MM.1S (cell line): ENCODE data around the gene SULF2.

Source experiments
- DNase-seq: peaks from one replicate; pipeline ENCODE4 v3.0.0-alpha.2; 2015
- H2AFZ ChIP-seq: fragments of 300-600 bp; sonication (generic); 2 replicates; pipeline ENCODE4 v1.6.0; 2016; ENCODE audit warnings: antibody characterized with exemption, low read length
- H3F3A ChIP-seq: fragments of 300-600 bp; sonication (generic); 2 replicates; pipeline ENCODE4 v1.6.1; 2016; ENCODE audit warnings: mild to moderate bottlenecking, antibody characterized with exemption, low read length, moderate library complexity, mixed read lengths; ENCODE audit not compliant: insufficient read depth
- H3K27ac ChIP-seq: fragments of 300-600 bp; sonication (generic); 2 replicates; pipeline ENCODE4 v1.5.1; 2016; ENCODE audit warnings: mild to moderate bottlenecking, low read length
- H3K27me3 ChIP-seq: fragments of 300-600 bp; sonication (generic); replicated peaks from 2 replicates; pipeline ENCODE4 v1.6.0; 2016; ENCODE audit warnings: low read length; ENCODE audit not compliant: insufficient read depth
- H3K36me3 ChIP-seq: fragments of 300-600 bp; sonication (generic); replicated peaks from 2 replicates; pipeline ENCODE4 v1.6.1; 2016; ENCODE audit warnings: mild to moderate bottlenecking, low read length, mixed read lengths; ENCODE audit not compliant: insufficient read depth
- H3K4me1 ChIP-seq: fragments of 300-600 bp; sonication (generic); 2 replicates; pipeline ENCODE4 v1.6.1; 2016; ENCODE audit warnings: low read length, mixed read lengths
- H3K4me2 ChIP-seq: fragments of 300-600 bp; sonication (generic); 2 replicates; pipeline ENCODE4 v1.6.0; 2016; ENCODE audit warnings: low read depth, low read length
- H3K4me3 ChIP-seq: fragments of 300-600 bp; sonication (generic); 2 replicates; pipeline ENCODE4 v1.5.1; 2016; ENCODE audit warnings: low read length, mixed read lengths
- H3K79me2 ChIP-seq: fragments of 300-600 bp; sonication (generic); 2 replicates; pipeline ENCODE4 v1.6.1; 2016; ENCODE audit warnings: mixed run types, low read length, mixed read lengths
- H3K9ac ChIP-seq: fragments of 300-600 bp; sonication (generic); 2 replicates; pipeline ENCODE4 v1.6.1; 2016; ENCODE audit warnings: low read length, mixed read lengths
- H3K9me2 ChIP-seq: fragments of 300-600 bp; sonication (generic); replicated peaks from 2 replicates; pipeline ENCODE4 v1.6.1; 2016; ENCODE audit warnings: mild to moderate bottlenecking, low read length, mixed read lengths; ENCODE audit not compliant: insufficient read depth
- H3K9me3 ChIP-seq: fragments of 300-600 bp; sonication (generic); replicated peaks from 2 replicates; pipeline ENCODE4 v1.6.1; 2016; ENCODE audit warnings: mild to moderate bottlenecking, low read length, mixed read lengths; ENCODE audit not compliant: insufficient read depth
- H4K20me1 ChIP-seq: fragments of 300-600 bp; sonication (generic); 2 replicates; pipeline ENCODE4 v1.6.1; 2016; ENCODE audit warnings: mild to moderate bottlenecking, low read length, moderate library complexity, mixed read lengths; ENCODE audit not compliant: insufficient read depth
- EZH2 ChIP-seq: fragments of 300-600 bp; sonication (generic); optimal IDR thresholded peaks from 2 replicates; pipeline ENCODE3; 2017; ENCODE audit warnings: low read depth, mild to moderate bottlenecking, antibody characterized with exemption, low read length, mixed read lengths
- EZH2phosphoT487 ChIP-seq: fragments of 300-600 bp; sonication (generic); IDR thresholded peaks from 2 replicates; pipeline ENCODE4 v1.6.1; 2018; ENCODE audit warnings: antibody characterized with exemption, low read length
- TF ChIP-seq, protein P1 (sequence below): fragments of 300-600 bp; sonication (generic); IDR thresholded peaks from 2 replicates; pipeline ENCODE4 v1.5.1; 2016; ENCODE audit warnings: antibody characterized with exemption, low read length, mixed read lengths

SULF2 gene

DNA sequence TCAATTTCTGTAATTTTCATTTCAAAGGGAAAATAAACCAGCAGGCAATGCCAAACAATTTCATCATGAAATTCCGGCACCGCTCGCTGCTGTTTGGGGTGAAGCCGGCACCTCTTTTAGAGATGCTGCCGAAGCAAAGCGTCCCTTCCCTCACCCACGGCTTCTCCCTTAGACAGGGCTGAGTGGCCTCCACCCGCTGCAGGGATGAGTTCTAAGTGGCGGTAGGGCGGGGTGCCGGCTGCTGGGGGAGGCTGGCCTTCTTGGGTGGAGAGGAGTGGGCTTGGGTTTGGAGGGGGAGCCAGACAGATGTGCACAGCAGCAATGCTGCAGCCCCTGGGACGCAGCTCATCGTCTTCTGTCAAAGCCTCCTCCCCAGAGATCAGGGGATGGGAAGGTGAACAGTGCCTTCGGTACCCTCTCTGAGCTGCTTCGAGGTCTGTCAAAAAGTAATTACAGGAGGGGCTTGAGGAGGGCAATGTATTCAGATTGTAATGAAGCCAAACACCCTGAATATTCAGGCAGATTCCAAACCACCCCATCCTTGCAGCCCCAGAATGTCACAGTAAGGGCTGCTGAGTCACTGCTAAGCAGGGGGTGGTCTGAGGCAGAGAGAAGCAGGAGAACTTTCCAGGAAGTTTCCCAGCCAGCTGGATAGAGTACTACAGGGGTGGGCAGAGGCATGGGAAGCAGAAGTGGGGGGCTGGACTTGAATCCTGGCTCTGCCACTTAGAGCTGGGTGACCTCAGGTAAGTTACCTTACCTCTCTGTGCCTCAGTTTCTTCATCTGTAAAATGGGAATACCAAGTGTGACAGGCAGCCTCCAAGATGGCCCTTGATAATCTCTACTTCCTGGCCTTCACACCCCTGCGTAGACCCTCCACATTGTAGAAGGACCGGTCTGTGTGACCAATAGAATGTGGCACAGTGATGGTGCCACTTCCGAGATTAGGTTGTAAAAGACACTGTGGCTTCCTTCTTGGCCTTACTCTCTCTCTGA is 96.6 kb downstream of the SULF2 start:
- H3K9me2 ChIP-seq: no peaks in the 10 kb centered on the region
- no peak overlapping the region for H2AFZ ChIP-seq
- H3K79me2 ChIP-seq: peaks cover 26% of the 10 kb centered on the region
- no peaks in the 10 kb centered on the region for H3K4me1 ChIP-seq
- no peak overlapping the region for H3K4me2 ChIP-seq
- H3K4me3 ChIP-seq: no peak overlapping the region
- DNase-seq: no peak
- 0 out of 2 replicates have a peak, but pooled peaks cover 2% of the 10 kb centered on the region for H4K20me1 ChIP-seq
- TF ChIP-seq, protein P1, sequence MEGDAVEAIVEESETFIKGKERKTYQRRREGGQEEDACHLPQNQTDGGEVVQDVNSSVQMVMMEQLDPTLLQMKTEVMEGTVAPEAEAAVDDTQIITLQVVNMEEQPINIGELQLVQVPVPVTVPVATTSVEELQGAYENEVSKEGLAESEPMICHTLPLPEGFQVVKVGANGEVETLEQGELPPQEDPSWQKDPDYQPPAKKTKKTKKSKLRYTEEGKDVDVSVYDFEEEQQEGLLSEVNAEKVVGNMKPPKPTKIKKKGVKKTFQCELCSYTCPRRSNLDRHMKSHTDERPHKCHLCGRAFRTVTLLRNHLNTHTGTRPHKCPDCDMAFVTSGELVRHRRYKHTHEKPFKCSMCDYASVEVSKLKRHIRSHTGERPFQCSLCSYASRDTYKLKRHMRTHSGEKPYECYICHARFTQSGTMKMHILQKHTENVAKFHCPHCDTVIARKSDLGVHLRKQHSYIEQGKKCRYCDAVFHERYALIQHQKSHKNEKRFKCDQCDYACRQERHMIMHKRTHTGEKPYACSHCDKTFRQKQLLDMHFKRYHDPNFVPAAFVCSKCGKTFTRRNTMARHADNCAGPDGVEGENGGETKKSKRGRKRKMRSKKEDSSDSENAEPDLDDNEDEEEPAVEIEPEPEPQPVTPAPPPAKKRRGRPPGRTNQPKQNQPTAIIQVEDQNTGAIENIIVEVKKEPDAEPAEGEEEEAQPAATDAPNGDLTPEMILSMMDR: no peak
- TF ChIP-seq EZH2 (no peak), EZH2phosphoT487 (no peak)
- H3K27ac ChIP-seq: no peak overlapping the region
- H3F3A ChIP-seq: no peaks in the 10 kb centered on the region
- no peaks in the 10 kb centered on the region for H3K27me3 ChIP-seq
- no peaks in the 10 kb centered on the region for H3K9me3 ChIP-seq
- peaks cover 3% of the 10 kb centered on the region; the same call in 1 of the 2 replicates for H3K36me3 ChIP-seq
- H3K9ac ChIP-seq: no peak overlapping the region

DNA sequence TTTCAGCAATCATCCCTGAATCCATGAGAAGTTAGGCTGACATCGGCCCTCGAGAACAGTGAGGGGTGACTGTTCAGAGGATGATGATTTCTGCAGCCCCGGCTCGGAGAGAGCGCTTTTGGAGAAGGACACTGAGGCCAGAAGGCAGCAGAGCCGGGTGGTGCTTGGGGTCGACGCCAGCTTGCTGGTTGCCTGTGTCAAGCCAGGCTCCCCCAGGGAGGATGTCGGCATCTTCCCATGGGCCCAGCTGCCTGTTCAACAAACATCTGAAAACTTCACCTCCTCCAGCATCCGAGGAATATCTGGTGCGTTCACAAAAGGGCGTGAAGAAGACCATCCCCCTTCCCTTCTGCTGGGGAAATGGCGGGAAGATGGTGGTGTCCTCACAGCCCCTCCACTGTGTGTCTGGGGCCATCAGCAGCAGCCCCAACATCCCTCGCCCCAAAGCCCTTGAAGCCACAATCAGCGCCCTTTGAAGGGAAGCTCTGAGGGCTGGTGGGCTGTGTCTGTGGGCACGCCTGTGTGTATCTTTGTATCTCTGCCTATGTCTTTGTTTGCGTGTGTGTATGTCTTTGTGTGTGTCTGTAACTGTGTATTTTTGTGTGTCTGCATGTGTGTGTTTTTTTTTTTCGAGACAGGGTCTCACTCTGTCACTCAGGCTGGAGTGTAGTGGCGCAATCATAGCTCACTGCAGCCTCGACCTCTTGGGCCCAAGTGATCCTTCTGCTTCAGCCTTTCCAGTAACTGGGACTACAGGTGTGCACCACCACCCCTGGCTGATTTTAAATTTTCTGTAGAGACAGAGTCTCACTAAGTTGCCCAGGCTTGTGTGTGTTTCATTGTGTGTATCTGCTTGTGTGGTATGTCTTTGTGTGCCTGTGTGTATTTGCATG is 97.9 kb downstream of the SULF2 start:
- TF ChIP-seq EZH2phosphoT487: no peak
- no peak for TF ChIP-seq EZH2
- TF ChIP-seq, protein P1: no peak
- no peak overlapping the region for H2AFZ ChIP-seq
- DNase-seq: no peak
- peaks cover 3% of the 10 kb centered on the region for H3K36me3 ChIP-seq
- H3K4me3 ChIP-seq: no peak overlapping the region
- H3K9me2 ChIP-seq: no peaks in the 10 kb centered on the region
- H3K27me3 ChIP-seq: no peaks in the 10 kb centered on the region
- H3K27ac ChIP-seq: no peak overlapping the region
- H3F3A ChIP-seq: no peaks in the 10 kb centered on the region
- no peak overlapping the region for H3K9ac ChIP-seq
- no peaks in the 10 kb centered on the region for H3K4me1 ChIP-seq
- H3K9me3 ChIP-seq: no peaks in the 10 kb centered on the region
- H4K20me1 ChIP-seq: no peaks in the 10 kb centered on the region
- H3K4me2 ChIP-seq: no peak overlapping the region
- H3K79me2 ChIP-seq: peaks cover 14% of the 10 kb centered on the region; the same call in 1 of the 2 replicates

DNA sequence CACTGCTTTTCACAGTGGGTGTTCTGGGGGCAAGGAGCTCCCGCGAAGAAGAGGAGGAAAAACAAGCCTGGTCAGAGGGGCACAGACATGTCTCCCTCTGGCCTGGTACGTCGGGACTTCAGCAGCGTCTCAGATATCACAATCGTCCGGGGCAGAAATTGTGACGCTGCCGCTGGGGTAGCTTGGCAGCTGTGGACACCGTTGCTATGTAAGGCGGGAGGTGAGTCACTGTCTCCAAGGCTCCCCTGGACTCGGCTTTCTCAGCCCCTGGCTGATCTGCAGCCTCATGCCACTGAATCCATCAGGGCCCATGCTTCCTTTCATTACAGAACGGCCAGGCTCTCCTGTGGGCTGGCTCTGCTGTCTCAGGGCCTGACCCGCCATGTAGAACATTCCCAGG is 98.7 kb downstream of the SULF2 start:
- no peak overlapping the region for H3K9ac ChIP-seq
- H3K36me3 ChIP-seq: peaks cover 3% of the 10 kb centered on the region
- H3K27ac ChIP-seq: no peak overlapping the region
- no peaks in the 10 kb centered on the region for H3K4me1 ChIP-seq
- H2AFZ ChIP-seq: no peak overlapping the region
- H3K27me3 ChIP-seq: no peaks in the 10 kb centered on the region
- no peaks in the 10 kb centered on the region for H3K9me3 ChIP-seq
- H3K4me3 ChIP-seq: no peak overlapping the region
- H3K9me2 ChIP-seq: no peaks in the 10 kb centered on the region
- TF ChIP-seq EZH2: no peak
- TF ChIP-seq, protein P1: no peak
- no peak for TF ChIP-seq EZH2phosphoT487
- no peaks in the 10 kb centered on the region for H4K20me1 ChIP-seq
- H3K4me2 ChIP-seq: no peak overlapping the region
- DNase-seq: no peak
- H3K79me2 ChIP-seq: peaks cover 10% of the 10 kb centered on the region; the same call in 1 of the 2 replicates
- no peaks in the 10 kb centered on the region for H3F3A ChIP-seq
